HG03342 (cell line): Measurements from ENCODE around the gene AOPEP.

Experiments
- ATAC-seq: cut with Tn5 transposase; IDR thresholded peaks from one replicate; pipeline ENCODE4 v1.9.1; 2021; ENCODE audit warnings: mild to moderate bottlenecking, moderate library complexity; ENCODE audit not compliant: unreplicated experiment

The AOPEP gene

DNA sequence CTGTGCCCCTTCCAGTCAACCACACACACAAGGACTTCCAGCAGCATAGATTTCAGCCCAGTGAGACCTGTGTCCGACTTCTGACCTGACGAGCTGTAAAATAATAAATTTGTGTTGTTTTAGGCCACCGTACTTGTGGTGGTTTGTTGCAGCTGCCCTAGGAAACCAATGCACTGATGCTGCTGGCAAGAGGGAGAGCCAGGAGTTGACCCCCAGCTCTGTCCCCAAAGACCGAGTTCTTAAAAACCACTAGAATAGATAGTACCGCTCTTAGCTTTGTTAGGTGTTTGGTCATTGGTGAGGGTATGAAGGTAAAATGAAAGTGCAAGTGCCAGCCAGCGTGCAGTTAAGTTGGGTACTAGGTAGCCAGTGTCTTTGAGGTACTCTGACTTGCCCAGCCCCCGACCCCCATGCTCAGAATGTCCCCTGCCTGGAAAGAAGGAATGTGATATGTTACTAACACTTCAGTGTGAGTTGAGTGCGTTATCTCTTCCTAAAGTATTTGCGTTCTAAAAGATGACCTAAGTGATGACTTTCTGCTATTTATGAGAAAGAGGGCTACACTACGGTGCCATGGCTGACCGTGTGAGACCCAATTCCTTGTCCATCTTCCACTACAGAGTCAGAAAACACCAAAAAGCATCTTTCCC is 185.6 kb downstream of the AOPEP start:
- ATAC-seq, result no peak

DNA sequence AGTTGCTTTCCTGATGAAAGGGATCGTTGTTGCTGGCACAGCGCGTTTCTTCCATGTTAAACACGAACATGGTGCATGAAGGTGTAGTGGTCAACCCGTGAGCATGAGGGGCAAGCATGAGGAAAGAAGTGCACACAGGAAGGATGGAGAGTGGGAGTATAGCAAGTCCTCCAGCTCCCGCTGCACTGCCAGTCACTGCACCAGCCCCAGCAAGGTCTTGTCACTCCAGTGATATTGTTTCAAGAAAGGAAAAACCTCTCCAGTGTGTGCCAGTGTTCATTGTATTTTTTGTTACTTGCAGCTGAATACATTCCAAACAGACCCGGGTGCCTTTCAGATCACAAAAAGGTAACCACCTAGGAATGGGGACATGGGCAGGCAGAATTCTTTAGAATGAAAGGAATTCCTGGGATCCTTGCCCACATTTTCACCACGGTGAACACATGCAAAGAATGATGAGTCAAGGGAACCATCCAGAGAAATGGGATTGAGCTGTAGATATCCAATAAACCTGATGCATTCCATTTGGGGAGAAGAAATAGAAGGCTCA is 186.3 kb downstream of the AOPEP start:
- no peak for ATAC-seq

DNA sequence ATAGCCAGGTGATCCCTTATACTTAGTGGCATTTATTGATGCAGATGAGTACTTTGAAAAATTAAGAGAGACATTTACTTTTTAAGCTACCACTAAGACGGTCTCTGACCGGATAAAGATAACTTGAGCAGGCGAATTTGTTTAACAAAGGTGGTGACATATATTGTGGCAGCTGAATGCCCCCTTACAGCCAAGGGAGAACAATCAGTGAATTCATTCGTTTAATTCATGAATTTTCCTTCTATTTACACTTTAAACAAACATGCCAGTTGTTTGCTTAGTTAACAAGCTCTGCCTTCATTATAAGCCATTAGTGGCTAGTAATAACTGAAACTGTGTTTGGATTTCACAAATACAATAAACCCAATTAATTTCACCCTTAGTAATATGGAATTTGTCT is 187.1 kb downstream of the AOPEP start:
- no peak for ATAC-seq

DNA sequence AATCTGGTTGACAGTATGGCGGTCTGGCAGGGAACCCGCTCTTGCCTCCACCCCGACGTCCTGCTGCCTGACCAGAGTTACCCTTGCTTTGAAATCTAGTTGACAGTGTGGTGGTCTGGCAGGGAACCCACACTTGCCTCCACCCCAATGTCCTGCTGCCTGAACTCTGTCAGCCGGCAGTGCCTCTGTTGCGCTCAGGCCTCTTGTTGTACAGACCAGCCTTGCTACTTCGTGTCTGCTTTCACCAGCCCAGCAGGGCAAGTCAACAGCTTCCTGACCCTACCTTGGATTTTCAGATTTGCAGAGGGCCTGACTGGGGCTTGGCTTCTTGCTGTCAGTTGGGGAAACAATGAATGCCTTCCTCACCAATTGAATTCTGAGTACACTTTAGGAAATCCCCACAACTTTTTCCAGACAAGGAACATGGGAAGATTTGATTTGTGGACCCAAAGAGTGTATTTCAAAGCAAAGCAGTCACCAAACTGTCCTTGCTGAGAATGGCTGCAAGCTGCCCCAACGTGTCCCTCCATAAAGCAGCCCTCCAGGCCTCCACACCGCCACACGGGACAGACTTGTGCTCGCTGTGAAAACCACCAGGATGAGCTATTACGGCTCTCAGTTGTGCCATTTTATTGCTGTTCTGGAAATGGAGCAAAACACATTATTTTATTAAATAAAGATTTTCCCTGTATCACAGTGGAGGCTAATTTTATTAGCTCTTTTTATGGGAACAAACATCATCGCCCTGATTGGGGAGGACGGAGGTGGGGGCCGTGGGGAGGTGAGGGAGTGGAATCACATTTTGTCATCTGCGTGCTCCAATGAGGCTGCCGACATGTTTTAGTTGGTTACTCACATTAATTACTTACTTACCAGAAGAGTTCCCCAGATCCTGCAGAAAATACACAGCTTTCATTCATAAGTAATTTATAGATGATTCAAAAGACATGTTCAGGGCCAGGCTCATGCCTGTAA is 189.3 kb downstream of the AOPEP start:
- no peak for ATAC-seq

DNA sequence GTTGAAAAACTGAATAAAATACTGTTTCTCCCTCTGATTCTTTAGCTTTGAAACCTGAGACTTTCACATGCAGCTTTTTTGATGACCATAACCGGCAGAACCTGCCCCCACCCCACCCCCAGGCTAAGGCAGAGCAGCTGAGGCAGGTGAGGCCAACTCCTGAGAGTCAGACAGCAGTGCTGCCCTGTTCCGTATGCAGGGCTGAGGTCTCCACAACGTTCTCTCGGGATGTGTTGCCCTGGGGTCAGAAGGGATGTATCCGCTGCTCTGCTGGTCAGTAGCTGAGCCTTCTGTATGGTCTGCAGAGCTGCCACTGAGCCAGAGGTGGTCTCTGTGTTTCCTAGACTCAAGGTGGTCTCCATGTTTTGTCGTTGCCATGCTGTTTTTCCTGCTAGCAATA is 190.5 kb downstream of the AOPEP start:
- ATAC-seq, result no peak

DNA sequence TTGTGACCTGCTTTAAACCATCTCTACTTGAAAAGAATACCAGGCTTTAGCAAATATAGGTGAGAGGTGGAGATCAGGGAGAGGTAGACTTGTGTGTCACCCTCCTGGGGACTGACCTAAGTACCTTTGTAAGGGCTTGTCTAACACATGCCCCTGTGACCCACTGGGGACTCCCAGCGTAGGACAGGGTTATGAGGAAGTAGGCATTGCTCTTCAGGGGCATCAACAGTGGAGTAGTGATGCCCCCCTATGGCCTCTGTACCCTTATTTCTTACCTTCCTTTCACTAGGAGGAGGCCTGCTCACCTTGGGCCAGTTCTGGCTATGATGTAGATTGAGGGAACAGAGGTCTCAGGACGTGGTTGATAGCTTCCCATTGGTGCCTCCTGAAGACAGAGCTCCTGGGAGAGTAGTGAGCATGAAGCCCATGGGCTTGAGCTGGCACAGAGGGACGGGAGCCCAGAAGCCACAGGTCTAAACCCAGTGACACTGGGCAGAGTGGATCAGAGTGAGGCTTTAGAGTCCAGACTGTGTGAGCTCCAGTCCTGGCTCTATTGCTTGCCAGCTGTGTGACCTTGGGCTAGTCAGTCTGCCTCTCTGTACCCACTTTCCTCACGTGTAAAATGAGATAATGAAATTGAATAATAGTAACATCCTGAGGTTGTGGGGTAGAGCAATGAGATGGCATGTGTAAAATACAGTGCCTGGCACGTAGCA is 191.7 kb downstream of the AOPEP start:
- no peak for ATAC-seq

DNA sequence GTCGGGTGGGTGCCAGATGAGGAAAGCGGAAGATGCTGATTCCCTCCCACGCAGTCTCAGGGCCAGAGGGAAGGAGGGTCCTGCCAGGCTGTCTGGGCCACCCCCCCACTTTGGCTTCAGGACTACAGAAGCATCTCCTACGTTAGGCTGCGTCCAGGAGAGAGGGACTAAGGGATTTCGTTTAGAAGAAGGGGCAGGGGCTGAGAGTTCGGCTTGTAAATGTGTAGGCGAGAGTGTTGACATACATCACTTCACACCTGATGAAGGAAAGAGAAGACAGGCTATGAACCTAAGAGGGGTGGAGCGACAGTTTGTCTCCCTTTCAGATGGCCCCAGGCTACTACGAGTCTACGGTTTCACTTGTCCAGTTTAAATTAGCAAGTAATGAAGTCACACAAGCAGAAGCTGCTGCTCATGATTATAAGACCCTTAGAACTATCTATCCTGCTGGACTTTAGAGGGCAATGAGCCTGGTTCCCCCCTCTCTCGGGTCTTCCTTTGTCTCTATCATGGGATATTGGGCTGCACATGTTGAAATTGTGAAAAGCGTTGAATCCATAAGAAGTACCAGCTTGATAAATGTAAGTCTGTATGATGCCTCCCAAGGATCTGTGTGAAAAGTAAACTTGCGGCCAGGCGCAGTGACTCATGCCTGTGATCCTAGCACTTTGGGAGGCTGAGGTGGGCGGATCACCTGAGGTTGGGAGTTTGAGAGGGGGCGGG is 193.0 kb downstream of the AOPEP start:
- ATAC-seq, result no peak

DNA sequence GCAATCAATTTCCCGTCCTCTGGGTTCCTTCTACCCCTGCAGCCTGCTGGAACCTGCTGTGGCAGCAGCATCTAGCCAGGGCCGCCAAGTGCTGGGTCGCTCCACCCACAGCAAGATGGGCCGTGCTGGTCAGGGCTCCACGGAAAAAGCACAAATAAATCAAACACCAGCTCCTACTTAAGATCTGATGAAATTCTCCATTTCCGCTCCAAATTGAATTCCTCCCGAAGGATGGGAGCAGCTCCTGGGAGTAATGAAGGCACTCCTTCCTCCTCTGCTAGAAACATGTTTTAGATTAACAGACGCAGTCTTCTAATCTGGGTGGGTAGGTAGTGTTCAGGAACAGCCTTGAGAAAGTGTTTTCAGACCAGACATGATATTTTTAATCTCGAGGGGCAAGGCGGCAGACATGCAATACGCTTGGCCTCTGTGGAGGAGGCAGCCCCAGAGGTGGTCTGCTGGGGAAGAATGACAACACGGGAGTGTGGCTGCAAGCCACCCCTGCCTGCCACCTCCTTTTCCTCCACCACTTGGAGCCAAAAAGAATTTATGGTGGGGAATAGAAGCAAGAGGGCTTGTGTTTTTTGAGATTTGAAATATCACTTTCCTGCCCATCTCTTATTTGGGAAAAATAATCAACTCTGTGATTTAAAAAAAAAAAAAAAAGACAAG is 194.1 kb downstream of the AOPEP start:
- no peak for ATAC-seq

DNA sequence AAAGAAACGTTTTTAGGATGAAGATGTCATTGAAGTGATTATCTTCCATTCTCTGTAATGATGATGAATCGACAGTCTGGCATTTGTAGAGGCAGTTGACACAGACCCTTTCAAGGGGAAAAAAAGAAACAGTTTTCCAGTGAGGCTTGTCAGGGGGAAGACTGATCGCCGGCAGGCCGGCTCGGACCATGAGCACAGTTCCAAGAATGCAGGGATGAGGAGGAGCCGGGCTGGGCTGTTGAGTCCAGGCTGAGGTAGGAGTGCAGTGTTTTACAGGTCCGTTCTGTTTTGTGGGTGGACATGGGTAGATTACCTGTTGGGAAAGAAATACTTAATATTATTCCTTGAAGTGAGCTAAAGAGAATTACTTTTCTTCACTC is 194.6 kb downstream of the AOPEP start:
- ATAC-seq, result no peak

DNA sequence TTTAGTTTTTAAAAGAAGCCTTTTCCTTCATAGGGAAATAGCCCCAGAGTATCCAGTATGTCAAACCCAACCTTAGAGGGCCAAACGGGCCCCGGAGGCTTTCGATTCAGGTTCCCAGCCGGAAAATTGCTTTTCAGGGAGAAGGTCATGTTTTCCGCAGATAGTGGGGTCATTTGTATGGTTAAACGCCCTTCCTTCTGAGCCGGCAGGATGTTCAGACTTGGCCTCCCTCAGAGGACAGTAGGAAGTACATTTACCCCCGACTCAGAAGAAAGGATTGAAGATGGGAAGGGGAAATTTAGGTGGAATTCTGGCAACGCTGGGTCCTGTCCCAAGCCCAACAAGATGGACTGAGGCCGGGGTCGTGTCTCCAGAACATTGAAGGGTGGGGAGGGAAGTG is 195.2 kb downstream of the AOPEP start:
- no peak for ATAC-seq

DNA sequence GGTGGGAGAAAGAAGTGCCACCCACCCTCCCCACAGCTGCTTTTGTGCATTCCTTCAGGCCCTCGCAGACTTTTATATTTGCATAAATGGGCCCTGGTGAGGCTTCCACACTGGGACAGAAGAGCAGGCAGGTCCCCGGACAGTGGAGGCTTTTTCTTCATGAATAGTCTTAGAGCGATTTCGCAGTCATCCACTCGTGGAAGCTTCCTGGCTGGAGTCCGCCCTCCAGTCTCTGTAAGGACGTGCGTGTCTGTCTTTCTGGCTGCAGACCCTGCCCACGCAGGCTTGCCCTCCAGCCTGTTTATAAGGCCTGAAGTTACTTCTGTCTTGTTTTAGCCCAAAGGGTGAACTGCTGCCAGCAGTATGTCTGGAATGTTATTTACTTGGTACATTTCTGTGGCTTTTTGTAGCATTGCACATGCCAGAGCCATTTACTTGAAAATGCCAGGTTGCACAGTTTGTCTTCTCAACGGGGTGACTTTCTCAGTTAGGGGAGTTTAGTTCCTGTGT is 195.7 kb downstream of the AOPEP start:
- ATAC-seq, result no peak

DNA sequence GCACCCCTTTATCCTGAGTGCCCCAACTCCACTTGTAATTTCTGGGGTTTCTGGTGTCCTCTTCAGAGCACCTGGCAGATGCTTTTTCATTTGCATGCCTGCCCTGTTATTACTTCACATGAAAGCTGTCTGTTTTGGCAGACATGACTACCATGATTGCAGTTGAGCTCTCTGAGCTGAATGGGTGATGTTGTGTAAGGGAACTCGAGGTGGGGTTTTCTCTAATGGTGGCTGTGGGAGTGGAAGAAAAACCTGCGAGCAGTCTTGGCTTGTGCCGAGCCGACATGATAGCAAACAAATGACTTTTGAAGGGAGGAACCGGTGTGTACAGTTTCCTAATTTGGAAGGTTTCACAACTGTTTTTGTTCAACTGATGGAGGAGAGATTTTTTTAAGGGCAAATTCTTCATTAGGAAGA is 196.2 kb downstream of the AOPEP start:
- no peak for ATAC-seq

DNA sequence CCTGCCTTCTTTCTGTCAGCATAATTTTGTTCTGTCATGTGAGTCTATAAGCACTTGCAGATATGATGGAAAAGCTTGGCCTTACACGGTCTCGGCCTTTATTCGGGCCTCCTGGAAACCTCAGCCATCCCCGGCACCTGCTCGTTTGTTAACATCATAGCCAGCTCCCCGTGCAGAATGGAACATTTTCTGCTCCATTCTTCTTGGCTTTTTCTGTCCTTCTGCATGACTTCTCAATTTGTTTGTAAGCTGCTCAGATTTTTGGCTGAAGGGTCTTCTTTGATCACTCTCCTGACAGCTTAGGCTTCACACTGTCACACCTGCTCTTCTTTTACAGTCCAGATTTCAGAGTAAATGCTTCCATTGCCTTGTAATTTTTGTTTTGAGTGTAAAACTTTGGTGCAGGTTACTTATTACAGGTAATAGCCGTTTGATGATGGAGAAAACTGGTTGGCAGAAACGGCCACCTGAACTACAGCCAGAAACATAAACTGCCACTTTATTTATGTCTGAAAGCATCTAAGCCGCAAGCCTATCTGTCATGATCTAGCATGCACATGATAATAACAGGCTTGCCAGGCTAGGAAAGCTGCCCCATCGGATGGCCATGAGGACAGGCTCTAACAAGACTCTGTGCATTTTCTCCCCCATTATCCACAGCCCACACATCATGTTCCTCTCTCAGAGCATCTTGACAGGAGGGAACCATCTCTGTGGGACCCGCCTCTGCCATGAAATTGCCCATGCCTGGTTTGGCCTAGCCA is 197.0 kb downstream of the AOPEP start:
- no peak for ATAC-seq

DNA sequence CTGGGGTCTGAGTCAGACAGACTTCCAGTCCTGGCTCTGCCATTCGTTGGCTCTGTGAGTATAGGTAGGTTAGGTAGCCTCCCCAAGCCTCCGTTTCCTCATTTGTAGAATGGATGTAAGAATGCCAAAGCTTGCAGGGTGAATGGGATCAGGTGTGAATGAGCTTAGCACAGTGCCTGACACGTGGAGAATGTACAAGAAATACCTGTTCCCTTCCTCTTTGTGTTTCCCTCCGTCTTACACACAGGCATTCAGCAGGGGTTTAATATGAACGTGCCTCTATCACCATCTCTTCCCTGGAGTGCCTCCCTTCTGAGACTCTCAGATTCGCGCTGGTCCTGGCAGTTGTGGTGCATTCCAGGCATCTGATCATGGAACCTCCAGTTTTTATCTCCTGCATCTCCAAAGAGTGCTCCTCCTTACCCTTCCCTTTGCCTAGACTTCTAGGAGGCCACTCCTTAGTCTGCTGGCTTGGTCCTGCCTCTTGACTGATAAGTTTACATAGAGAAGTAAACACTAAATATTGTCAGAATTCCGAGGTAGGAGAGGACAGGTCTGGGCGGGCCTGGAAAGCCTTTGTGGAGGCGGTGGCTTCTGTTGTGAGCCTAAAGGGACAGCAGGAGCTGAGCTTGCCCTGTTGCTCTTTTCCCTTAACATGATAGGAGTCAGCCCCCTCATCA is 199.4 kb downstream of the AOPEP start:
- ATAC-seq, result no peak

DNA sequence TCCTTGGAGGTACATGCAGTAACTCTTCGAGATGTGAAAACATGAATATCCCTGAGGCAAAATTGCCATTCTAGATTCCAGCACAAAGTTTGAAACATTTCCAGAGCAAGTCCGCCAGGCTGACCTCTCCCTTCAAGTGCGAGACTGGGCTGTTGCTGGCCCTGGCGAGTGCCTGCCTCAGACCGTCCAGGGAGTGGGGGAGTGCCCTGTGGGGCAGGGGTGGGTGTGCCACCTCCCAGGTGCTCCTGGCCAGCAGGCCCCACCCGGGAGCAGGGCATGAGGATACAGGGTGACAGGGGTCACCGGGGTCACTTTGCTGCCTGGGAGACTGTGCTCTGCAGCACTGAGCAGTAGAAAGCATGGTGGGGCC is 199.9 kb downstream of the AOPEP start:
- no peak for ATAC-seq

DNA sequence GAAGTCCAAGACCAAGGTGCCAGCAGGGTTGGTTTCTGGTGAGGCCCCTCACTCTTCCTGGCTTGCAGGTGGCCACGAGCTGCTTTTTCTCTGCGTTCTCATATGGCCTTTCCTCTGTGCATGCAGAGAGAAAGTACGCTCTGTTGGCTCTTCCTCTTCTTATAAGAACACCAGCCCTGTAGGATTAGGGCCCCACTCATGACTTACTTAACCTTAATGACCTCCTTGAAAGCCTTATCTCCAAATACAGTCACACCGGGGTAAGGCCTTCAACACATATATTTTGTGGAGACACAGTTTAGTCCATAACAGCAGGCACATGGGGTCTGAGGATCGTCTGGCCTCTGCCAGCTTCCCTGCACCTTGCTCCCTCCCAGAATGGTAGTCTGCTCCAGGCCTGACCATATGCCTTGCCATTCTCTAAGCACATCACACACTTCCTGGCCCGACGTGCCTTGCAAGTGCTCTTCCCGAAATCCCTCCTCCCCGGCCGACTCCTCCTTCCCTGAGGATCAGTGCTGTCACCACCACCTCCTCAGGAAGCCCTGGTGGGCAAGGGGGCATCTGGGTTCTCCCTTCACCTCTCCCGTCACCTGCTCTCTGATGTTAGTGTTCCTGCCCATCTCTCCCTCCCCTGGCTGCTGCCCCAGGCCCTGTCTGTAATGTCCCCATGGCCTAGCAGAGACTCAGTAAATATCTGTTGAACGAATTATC is 200.7 kb downstream of the AOPEP start:
- no peak for ATAC-seq

DNA sequence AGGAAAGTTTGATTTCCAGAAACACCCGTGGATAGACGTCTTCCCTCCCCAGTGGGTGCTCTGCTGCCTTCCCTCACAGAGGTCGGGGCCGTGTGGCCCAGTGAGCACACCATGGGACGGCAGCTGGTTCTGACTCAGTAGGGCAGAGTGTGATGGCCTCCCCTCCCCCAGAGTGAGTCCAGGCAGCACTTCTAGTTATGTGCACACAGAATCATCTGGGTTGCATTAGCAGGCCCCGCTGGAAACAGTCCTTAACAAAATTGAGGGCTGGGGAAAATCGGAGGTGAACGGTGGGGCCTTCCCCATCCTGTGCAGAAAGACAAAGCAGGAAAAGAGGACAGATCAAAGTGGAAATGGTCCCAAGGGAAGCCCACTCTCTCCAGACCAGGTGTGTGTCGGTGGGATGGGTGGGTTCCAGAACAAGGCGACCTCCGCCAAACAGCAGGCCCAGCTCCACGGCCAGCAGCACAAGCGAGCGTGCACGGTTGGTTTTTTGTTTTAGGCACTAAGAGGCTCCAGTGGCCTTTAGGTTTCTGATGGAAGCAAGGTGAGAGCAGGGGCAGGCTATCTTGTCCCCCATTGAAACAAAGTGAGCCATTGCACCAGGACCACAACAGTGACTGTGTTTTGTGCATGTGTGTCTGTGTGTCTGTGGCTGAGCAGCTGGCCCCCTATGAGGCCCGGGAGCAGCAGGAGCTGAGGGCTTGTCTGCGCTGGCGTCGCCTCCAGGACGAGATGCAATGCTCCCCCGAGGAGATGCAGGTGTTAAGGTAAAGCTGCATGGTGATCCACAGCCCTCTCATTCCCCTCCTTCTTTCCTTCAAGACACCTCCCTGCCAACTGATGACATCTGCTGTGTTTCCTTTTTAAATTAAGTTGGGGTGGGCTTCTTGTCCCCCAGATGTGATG is 201.5 kb downstream of the AOPEP start:
- ATAC-seq, result no peak
